BLaER1 treated with 17β-estradiol and CSF1 and Interleukin-3, amounts not matched to agents 10 nM and 100 nM (cell line): Measurements from ENCODE around the gene CD40.
A peak's percentile ranks its signal among the peaks of the same experiment; 100 is the strongest.

Experiments used
- H3K27ac ChIP-seq, 11 experiments: shearing (Covaris generic); formaldehyde crosslinking; 2 replicates each; pipeline ENCODE4 v1.8.1; 2022
- H3K27me3 ChIP-seq, 11 experiments: shearing (Covaris generic); formaldehyde crosslinking; 2 replicates each; pipeline ENCODE4 v1.8.1; 2022
- H3K36me3 ChIP-seq, 11 experiments: shearing (Covaris generic); formaldehyde crosslinking; 2 replicates each; pipeline ENCODE4 v1.8.1; 2022
- H3K4me1 ChIP-seq, 10 experiments: shearing (Covaris generic); formaldehyde crosslinking; 2 replicates each; pipeline ENCODE4 v1.8.1; 2022
- H3K4me2 ChIP-seq, 11 experiments: shearing (Covaris generic); formaldehyde crosslinking; 2 replicates each; pipeline ENCODE4 v1.8.1; 2022
- H3K4me3 ChIP-seq, 10 experiments: shearing (Covaris generic); formaldehyde crosslinking; 2 replicates each; pipeline ENCODE4 v1.8.1; 2022
- H3K9ac ChIP-seq, 11 experiments: shearing (Covaris generic); formaldehyde crosslinking; 2 replicates each; pipeline ENCODE4 v1.8.1; 2022
- H3K9me3 ChIP-seq, 11 experiments: shearing (Covaris generic); formaldehyde crosslinking; replicated peaks in 1 of 11; 2 replicates each; pipeline ENCODE4 v1.8.1; 2022
- H4K20me1 ChIP-seq, 11 experiments: shearing (Covaris generic); formaldehyde crosslinking; 2 replicates each; pipeline ENCODE4 v1.8.1; 2022
- Cebpa-rat ChIP-seq, 11 experiments: shearing (Covaris generic); IDR thresholded peaks; 2 replicates each; pipeline ENCODE4 v1.8.1; 2022

The CD40 gene

DNA sequence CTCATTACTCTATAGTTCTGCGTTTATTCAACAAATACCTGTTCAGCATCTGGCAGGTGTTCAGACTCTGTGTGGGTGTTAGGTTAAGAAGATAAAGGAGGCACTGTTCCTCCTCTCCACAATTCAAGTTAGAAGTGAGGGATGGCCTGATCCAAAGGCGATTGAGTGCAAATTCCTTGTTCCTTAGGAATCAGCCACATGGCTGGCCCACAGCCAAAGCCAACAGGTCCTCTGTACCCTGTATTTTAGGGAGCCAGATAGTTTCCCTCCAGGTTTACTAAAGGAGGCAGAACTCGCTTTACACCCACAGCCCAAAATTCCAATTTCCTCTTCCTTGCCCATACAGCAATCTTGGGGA is 5.0 kb upstream of the CD40 start:
- H3K9me3 ChIP-seq, result no peaks in the 10 kb centered on the region
- H3K27me3 ChIP-seq, result no peaks in the 10 kb centered on the region
- peaks cover 18 to 82% (median 44%) of the 10 kb centered on the region in 10 experiments for H3K4me1 ChIP-seq
- H3K4me3 ChIP-seq, result no peak overlapping the region
- H3K4me2 ChIP-seq, result peak overlapping the region in 3 of 11 experiments; percentile 68 to 87 (median 78); a peak in 6 of 22 replicates
- no peaks in the 10 kb centered on the region for H4K20me1 ChIP-seq
- H3K36me3 ChIP-seq, result no peaks in the 10 kb centered on the region
- TF ChIP-seq Cebpa-rat (IDR thresholded peaks at IDR 0.05), result no peak
- no peak overlapping the region for H3K27ac ChIP-seq
- H3K9ac ChIP-seq, result no peak overlapping the region

DNA sequence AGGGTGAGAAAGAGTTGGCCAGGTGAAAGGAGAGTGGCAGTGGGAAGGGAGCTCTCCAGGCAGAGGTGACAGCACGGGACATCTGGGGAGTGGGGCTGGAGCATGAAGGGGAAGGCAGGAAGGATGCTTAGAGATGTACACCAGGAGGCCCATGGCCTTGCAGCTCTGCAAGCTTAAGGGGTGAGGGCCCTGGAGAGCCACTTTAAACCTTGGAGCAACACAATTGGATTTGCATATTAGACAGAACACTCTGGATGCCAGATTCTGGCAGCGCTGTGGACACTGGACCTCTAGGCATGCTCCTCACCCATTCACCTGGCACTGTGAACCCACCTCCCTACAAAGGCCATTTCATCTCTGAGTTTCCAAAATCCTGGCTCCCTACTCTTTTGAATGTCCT is 3.7 kb upstream of the CD40 start:
- Histone ChIP-seq H4K20me1 (peaks cover 4 to 10% (median 9%) of the 10 kb centered on the region in 11 experiments; a peak in 18 of 22 replicates), H3K36me3 (no peaks in the 10 kb centered on the region), H3K9me3 (no peaks in the 10 kb centered on the region), H3K4me3 (no peak overlapping the region), H3K4me2 (no peak overlapping the region), H3K4me1 (peaks cover 31 to 77% (median 47%) of the 10 kb centered on the region in 10 experiments), H3K27ac (no peak overlapping the region), H3K27me3 (no peaks in the 10 kb centered on the region), H3K9ac (no peak overlapping the region)
- TF ChIP-seq Cebpa-rat (IDR thresholded peaks at IDR 0.05), result no peak

DNA sequence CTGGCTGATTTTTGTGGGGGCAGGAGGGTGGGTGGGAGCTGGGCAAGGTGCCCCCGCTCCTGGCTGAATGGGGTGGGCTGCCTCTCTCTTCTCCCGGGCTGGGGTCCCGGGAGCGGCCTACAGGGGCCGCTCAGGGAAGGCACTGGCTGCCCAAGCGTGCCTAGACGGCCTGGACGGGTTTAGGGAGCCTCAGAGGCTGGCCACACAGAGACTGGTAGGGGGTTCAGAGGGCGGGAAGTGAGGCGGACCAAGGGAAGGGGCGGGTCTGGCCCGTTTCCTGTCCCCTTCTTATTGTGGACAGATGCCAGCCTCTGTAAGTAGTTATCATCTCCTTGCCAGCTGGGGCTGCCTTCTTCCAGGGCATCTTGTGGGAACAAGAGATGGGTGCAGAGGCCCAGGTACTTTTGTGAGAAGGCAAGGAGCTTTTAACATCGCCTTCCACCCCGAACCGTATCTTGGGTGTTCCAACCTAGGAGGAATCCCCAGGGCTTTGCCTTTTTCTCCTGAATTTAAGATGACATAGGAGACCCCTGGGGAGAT is 437 bp downstream of the CD40 start:
- H3K4me3 ChIP-seq, result peak overlapping the region; percentile 52 to 77 (median 68)
- peak overlapping the region; percentile 78 to 99 (median 96) for H3K4me2 ChIP-seq
- peaks cover 48 to 78% (median 69%) of the 10 kb centered on the region in 10 experiments for H3K4me1 ChIP-seq
- no peaks in the 10 kb centered on the region for H3K27me3 ChIP-seq
- H4K20me1 ChIP-seq, result peaks cover 20 to 51% (median 47%) of the 10 kb centered on the region in 11 experiments; a peak in 20 of 22 replicates
- peak overlapping the region; percentile 66 to 82 (median 78) for H3K9ac ChIP-seq
- TF ChIP-seq Cebpa-rat (IDR thresholded peaks at IDR 0.05), result no peak
- peaks cover 12 to 26% (median 22%) of the 10 kb centered on the region in 11 experiments; a peak in 20 of 22 replicates for H3K36me3 ChIP-seq
- H3K9me3 ChIP-seq, result no peaks in the 10 kb centered on the region
- peak overlapping the region; percentile 58 to 87 (median 83); a peak in 21 of 22 replicates for H3K27ac ChIP-seq

DNA sequence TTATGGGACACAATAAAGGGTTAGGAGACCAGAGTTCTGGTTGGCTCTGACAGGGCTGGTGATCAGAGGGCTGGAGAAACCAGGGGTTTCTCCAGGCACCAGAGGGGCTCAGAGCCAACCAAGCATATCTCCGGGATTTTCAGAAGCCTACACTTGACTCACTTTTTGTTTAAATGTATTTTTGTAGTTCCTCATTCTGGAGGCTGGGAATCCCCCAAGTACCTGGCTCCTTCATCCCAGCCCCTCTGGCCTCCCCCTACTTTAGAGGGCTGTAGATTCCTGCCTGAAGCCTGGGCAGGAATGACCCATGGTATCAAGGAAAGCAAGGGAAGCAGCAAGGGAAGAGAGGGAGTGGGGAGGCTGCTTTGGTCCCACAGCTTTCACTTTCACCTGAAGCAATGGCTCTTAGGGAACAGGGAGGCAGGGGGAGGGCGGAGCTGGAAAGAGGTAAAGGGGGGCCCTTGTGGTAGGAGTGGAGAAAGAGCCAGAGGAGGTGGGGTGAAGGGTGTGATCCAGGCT is 973 bp downstream of the CD40 start:
- no peaks in the 10 kb centered on the region for H3K27me3 ChIP-seq
- peaks cover 12 to 31% (median 27%) of the 10 kb centered on the region in 11 experiments; a peak in 20 of 22 replicates for H3K36me3 ChIP-seq
- H3K27ac ChIP-seq, result peak overlapping the region; percentile 58 to 87 (median 83); a peak in 21 of 22 replicates
- peak overlapping the region; percentile 52 to 77 (median 68) for H3K4me3 ChIP-seq
- TF ChIP-seq Cebpa-rat (IDR thresholded peaks at IDR 0.05), result no peak
- no peaks in the 10 kb centered on the region for H3K9me3 ChIP-seq
- H3K4me1 ChIP-seq, result peaks cover 52 to 82% (median 69%) of the 10 kb centered on the region in 10 experiments
- H3K4me2 ChIP-seq, result peak overlapping the region; percentile 78 to 99 (median 96)
- H3K9ac ChIP-seq, result peak overlapping the region; percentile 66 to 82 (median 78)
- H4K20me1 ChIP-seq, result peaks cover 20 to 57% (median 50%) of the 10 kb centered on the region in 11 experiments; a peak in 20 of 22 replicates

DNA sequence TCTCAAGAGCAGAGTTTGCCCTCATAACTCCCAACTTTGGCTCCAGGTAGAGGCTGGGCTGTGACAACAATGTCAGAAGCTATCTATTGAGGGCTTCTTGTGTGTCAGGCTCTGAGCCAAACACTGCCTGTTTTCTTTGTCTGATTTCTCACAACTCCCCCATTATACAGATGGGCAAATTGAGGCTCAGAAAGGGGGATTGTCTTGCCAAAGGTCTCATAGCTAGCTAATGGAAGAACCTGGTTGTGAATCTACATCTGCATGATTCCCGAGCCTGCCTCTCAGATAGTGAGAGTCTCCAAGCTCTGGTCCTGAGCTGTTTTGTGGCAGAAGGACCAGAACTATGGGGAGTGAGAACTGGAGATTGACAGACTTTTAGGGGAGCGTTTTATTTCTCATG is 1.4 kb downstream of the CD40 start:
- Histone ChIP-seq H3K4me2 (peak overlapping the region; percentile 78 to 99 (median 96)), H3K9me3 (no peaks in the 10 kb centered on the region), H3K27ac (peak overlapping the region in 10 of 11 experiments; percentile 61 to 87 (median 83); a peak in 17 of 22 replicates), H3K4me3 (peak overlapping the region; percentile 52 to 77 (median 68); a peak in 19 of 20 replicates), H3K27me3 (no peaks in the 10 kb centered on the region), H3K36me3 (peaks cover 12 to 36% (median 32%) of the 10 kb centered on the region in 11 experiments; a peak in 20 of 22 replicates), H3K4me1 (peaks cover 52 to 82% (median 69%) of the 10 kb centered on the region in 10 experiments), H4K20me1 (peaks cover 20 to 60% (median 52%) of the 10 kb centered on the region in 11 experiments; a peak in 20 of 22 replicates), H3K9ac (peak overlapping the region; percentile 66 to 82 (median 78); a peak in 18 of 22 replicates)
- no peak for TF ChIP-seq Cebpa-rat (IDR thresholded peaks at IDR 0.05)

DNA sequence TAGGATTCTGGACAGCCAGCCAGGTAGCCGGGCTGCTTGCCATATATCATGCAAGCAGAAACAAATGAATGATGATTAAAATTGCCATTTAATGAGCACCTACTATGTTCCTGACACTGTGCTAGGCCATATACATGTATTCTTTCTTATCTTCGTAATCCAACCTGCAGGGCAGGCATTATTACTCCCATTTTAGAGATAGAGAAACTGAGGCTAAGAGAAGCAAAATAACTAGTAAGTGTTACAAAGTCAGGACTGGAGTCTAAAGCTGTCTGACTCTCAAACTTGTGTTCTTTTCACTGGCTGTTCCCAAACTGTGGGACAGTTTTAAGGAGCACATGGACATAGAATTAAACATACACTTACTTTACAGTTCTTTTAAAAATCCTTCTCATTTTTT is 2.0 kb downstream of the CD40 start:
- Histone ChIP-seq H3K36me3 (peaks cover 12 to 40% (median 35%) of the 10 kb centered on the region in 11 experiments; a peak in 20 of 22 replicates), H3K4me3 (peak overlapping the region in 5 of 10 experiments; percentile 69 to 77 (median 70); a peak in 9 of 20 replicates), H3K27ac (peak overlapping the region in 5 of 11 experiments; percentile 8 to 87 (median 84); a peak in 6 of 22 replicates), H3K4me1 (peaks cover 52 to 82% (median 69%) of the 10 kb centered on the region in 10 experiments), H3K9me3 (no peaks in the 10 kb centered on the region), H3K4me2 (peak overlapping the region; percentile 78 to 99 (median 96); a peak in 21 of 22 replicates), H3K9ac (peak overlapping the region in 5 of 11 experiments; percentile 11 to 81 (median 76); a peak in 6 of 22 replicates), H4K20me1 (peaks cover 20 to 63% (median 52%) of the 10 kb centered on the region in 11 experiments; a peak in 20 of 22 replicates), H3K27me3 (no peaks in the 10 kb centered on the region)
- TF ChIP-seq Cebpa-rat (IDR thresholded peaks at IDR 0.05), result no peak

DNA sequence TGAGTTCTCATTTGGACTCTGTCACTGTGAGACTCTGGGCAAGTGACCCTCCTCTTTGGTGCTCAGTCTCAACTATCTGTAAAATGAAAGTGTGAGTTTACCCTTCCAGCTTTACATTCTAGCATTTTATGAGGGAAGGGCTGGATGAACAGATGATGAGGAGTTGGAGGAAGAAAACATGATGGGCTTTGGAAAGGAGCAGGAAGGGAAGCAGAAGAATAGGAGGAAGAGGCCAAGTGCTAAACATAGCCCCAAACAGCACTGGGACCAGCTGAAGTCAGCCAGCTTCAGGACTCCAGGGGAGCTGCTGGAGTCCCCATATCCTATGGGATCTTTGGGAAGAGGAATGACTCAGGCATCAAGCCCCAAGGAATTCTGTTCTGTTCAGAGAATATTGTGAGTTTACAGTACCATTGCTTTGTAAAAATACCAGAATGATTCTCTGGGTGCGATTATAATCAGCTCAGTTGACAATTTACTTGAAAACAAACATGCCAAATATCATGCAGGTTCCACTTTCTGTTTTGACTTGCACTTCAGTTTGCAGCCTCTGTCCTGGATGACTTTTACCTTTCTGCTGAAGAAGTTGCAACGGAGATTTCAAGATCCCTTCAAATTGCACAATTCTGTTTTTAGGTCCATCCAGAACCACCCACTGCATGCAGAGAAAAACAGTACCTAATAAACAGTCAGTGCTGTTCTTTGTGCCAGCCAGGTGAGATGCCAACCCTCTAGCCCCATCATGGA is 3.2 kb downstream of the CD40 start:
- peak overlapping the region; percentile 14 to 99 (median 95); a peak in 19 of 22 replicates for H3K4me2 ChIP-seq
- peaks cover 22 to 53% (median 47%) of the 10 kb centered on the region in 11 experiments; a peak in 20 of 22 replicates for H3K36me3 ChIP-seq
- no peak for TF ChIP-seq Cebpa-rat (IDR thresholded peaks at IDR 0.05)

DNA sequence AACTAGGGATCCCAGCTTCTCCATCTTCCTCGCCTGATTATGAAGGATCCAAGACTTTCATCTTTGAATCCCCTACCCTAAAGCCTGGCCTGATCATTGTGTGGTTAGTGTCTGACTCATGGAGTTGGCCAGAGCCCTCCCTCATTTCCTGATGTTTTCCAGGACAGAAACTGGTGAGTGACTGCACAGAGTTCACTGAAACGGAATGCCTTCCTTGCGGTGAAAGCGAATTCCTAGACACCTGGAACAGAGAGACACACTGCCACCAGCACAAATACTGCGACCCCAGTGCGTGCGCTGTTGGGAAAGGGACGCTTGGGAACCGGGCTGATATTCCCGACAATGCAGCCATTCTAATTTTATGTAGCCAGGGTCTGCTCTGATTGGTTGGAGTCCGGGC is 4.0 kb downstream of the CD40 start:
- Histone ChIP-seq H3K4me3 (no peak overlapping the region), H3K9me3 (no peaks in the 10 kb centered on the region), H3K4me2 (peak overlapping the region in 7 of 11 experiments; percentile 90 to 99 (median 96); a peak in 13 of 22 replicates), H3K36me3 (peaks cover 27 to 60% (median 54%) of the 10 kb centered on the region in 11 experiments; a peak in 20 of 22 replicates), H3K27ac (no peak overlapping the region), H3K9ac (peak overlapping the region in 1 of 11 experiments; percentile 41; a peak in 2 of 22 replicates), H3K27me3 (no peaks in the 10 kb centered on the region), H4K20me1 (peaks cover 20 to 82% (median 52%) of the 10 kb centered on the region in 11 experiments; a peak in 20 of 22 replicates), H3K4me1 (peaks cover 50 to 66% (median 57%) of the 10 kb centered on the region in 10 experiments)
- TF ChIP-seq Cebpa-rat (IDR thresholded peaks at IDR 0.05), result no peak

More for the DNA sequence above, 3.2 kb downstream of the CD40 start:
- H3K27me3 ChIP-seq, result no peaks in the 10 kb centered on the region
- peaks cover 52 to 73% (median 63%) of the 10 kb centered on the region in 10 experiments for H3K4me1 ChIP-seq
- no peak overlapping the region for H3K4me3 ChIP-seq
- no peaks in the 10 kb centered on the region for H3K9me3 ChIP-seq
- H4K20me1 ChIP-seq, result peaks cover 20 to 75% (median 52%) of the 10 kb centered on the region in 11 experiments; a peak in 20 of 22 replicates
- peak overlapping the region in 2 of 11 experiments; percentile 11 to 21; a peak in 2 of 22 replicates for H3K27ac ChIP-seq
- peak overlapping the region in 5 of 11 experiments; percentile 9 to 78 (median 31); a peak in 3 of 22 replicates for H3K9ac ChIP-seq
